ENCODE data around the gene OMP. TPM values are rescaled to one million over a fixed set of nuclear protein-coding genes. Genes with fewer than 3 reads are reported as not detected.

OMP gene
- total and polyA plus RNA-seq, 2 donors (not counting 1 experiment from before 2014, with no cell fraction given), result not detected

- no peak overlapping the region for H3K27ac ChIP-seq (ENCODE audit: low read length in 2 of 2)
- Mint-ChIP-seq H3K27ac (no peak overlapping the region), H3K4me3 (no peak overlapping the region), H3K4me1 (peaks cover 6% of the 10 kb centered on the region), H3K9me3 (ENCODE audit: insufficient read depth) (peaks cover 5% of the 10 kb centered on the region), H3K27me3 (peaks cover 28% of the 10 kb centered on the region)
- H3K4me3 ChIP-seq (ENCODE audit: control extremely low read depth in 1 of 5, extremely low read depth in 1 of 5, insufficient read depth in 1 of 5, low read depth in 2 of 5, low read length in 4 of 5), result no peak overlapping the region
- 32% methylated on average over 55 of the region's 55 CpGs for WGBS (ENCODE audit: insufficient coverage)
- TF ChIP-seq CTCF (IDR thresholded peaks at IDR 0.05) (no peak), EZH2 (IDR thresholded peaks at IDR 0.05; ENCODE audit: borderline replicate concordance, insufficient read depth, low read depth, low read length, poor library complexity, severe bottlenecking) (no peak)
- peaks cover 0 to under 1% (median 0%) of the 10 kb centered on the region in 3 donors for H3K9me3 ChIP-seq (ENCODE audit: control extremely low read depth in 1 of 3, control insufficient read depth in 2 of 3, insufficient read depth in 1 of 3, low read length in 2 of 3)
- no peaks in the 10 kb centered on the region for H3K36me3 ChIP-seq (replicated peaks in 1 of 2; ENCODE audit: control extremely low read depth in 1 of 2, control insufficient read depth in 1 of 2, extremely low read depth in 1 of 2, insufficient read depth in 2 of 2, low read length in 1 of 2)
- H3K9ac ChIP-seq (ENCODE audit: low read length), result no peak overlapping the region
- ATAC-seq (ENCODE audit: low read depth) (no peak), DNase-seq (no peak)
- CTCF ChIA-PET, result no interaction called here
- POLR2A ChIA-PET, result no interaction called here
- intact Hi-C loops (cut with micrococcal nuclease), result no loop called here
- H3K79me2 ChIP-seq (ENCODE audit: control insufficient read depth, insufficient read depth, low read length), result no peaks in the 10 kb centered on the region
- H3K4me1 ChIP-seq (ENCODE audit: control insufficient read depth in 2 of 2, insufficient read depth in 2 of 2, low read length in 2 of 2), result peaks cover 0 to 4% of the 10 kb centered on the region in 2 donors
- H3K4me2 ChIP-seq (replicated peaks; ENCODE audit: low read depth, low read length, poor library complexity, severe bottlenecking), result no peak overlapping the region
- no peak overlapping the region for H2AFZ ChIP-seq (ENCODE audit: insufficient read depth, low read depth, low read length, poor library complexity, severe bottlenecking)
- H4K20me1 ChIP-seq (ENCODE audit: control insufficient read depth, insufficient read depth, low read length, poor library complexity, severe bottlenecking), result no peaks in the 10 kb centered on the region
- peaks cover 0 to 21% (median 4%) of the 10 kb centered on the region in 4 experiments for H3K27me3 ChIP-seq (replicated peaks in 1 of 4; ENCODE audit: control extremely low read depth in 1 of 4, control insufficient read depth in 3 of 4, insufficient read depth in 4 of 4, low read length in 3 of 4)
These were observed 35.5 kb downstream of the OMP start for GRCh38 chr11:77138106-77138649.

GRCh38 chr11:77139201-77139600, 36.6 kb downstream of the OMP start:
- Histone ChIP-seq H3K4me1 (ENCODE audit: control insufficient read depth in 2 of 2, insufficient read depth in 2 of 2, low read length in 2 of 2) (peaks cover 0 to 4% of the 10 kb centered on the region in 2 donors), H3K4me2 (replicated peaks; ENCODE audit: low read depth, low read length, poor library complexity, severe bottlenecking) (no peak overlapping the region), H3K27ac (ENCODE audit: low read length in 2 of 2) (no peak overlapping the region), H2AFZ (ENCODE audit: insufficient read depth, low read depth, low read length, poor library complexity, severe bottlenecking) (no peak overlapping the region), H3K9me3 (ENCODE audit: control extremely low read depth in 1 of 3, control insufficient read depth in 2 of 3, insufficient read depth in 1 of 3, low read length in 2 of 3) (no peaks in the 10 kb centered on the region), H3K9ac (ENCODE audit: low read length) (no peak overlapping the region), H3K79me2 (ENCODE audit: control insufficient read depth, insufficient read depth, low read length) (no peaks in the 10 kb centered on the region), H3K36me3 (replicated peaks in 1 of 2; ENCODE audit: control extremely low read depth in 1 of 2, control insufficient read depth in 1 of 2, extremely low read depth in 1 of 2, insufficient read depth in 2 of 2, low read length in 1 of 2) (no peaks in the 10 kb centered on the region), H3K4me3 (ENCODE audit: control extremely low read depth in 1 of 5, extremely low read depth in 1 of 5, insufficient read depth in 1 of 5, low read depth in 2 of 5, low read length in 4 of 5) (no peak overlapping the region), H3K27me3 (replicated peaks in 1 of 4; ENCODE audit: control extremely low read depth in 1 of 4, control insufficient read depth in 3 of 4, insufficient read depth in 4 of 4, low read length in 3 of 4) (peaks cover 0 to 21% (median 4%) of the 10 kb centered on the region in 4 experiments), H4K20me1 (ENCODE audit: control insufficient read depth, insufficient read depth, low read length, poor library complexity, severe bottlenecking) (no peaks in the 10 kb centered on the region)
- H3K4me3 Mint-ChIP-seq, result no peak overlapping the region
- DNase-seq (no peak), ATAC-seq (ENCODE audit: low read depth) (no peak)
- H3K9me3 Mint-ChIP-seq (ENCODE audit: insufficient read depth), result no peaks in the 10 kb centered on the region
- ChIA-PET CTCF (interaction anchor here (1.1 to 1.5 kb wide), 2 partner anchors 12 to 25 kb away, joined by 3 to 4 read pairs; no protein-coding TSS in a partner anchor), POLR2A (no interaction called here)
- H3K27ac Mint-ChIP-seq, result no peak overlapping the region
- TF ChIP-seq EZH2 (IDR thresholded peaks at IDR 0.05; ENCODE audit: borderline replicate concordance, insufficient read depth, low read depth, low read length, poor library complexity, severe bottlenecking) (no peak), CTCF (IDR thresholded peaks at IDR 0.05) (no peak)
- H3K27me3 Mint-ChIP-seq, result peaks cover 28% of the 10 kb centered on the region
- intact Hi-C loops (cut with micrococcal nuclease), result no loop called here
- 93% methylated on average over 6 of the region's 8 CpGs for WGBS (ENCODE audit: insufficient coverage)
- H3K4me1 Mint-ChIP-seq, result peaks cover 6% of the 10 kb centered on the region
